HepG2 (cell line): Measurements from ENCODE around the gene RRP12. TPM values are rescaled to one million over a fixed set of nuclear protein-coding genes. Genes with fewer than 3 reads are reported as not detected.

Source experiments
- ARNTL ChIP-seq: sonication (generic); formaldehyde crosslinking; IDR thresholded peaks from 2 replicates; pipeline ENCODE4 v1.4.0; 2020; ENCODE audit warnings: mild to moderate bottlenecking, missing genetic modification reagents
- FOSL2 ChIP-seq: sonication (generic); formaldehyde crosslinking; IDR thresholded peaks from 2 replicates; pipeline ENCODE4 v1.4.0; 2020; ENCODE audit warnings: missing genetic modification reagents
- FOXC1 ChIP-seq: sonication (generic); formaldehyde crosslinking; IDR thresholded peaks from 2 replicates; pipeline ENCODE4 v1.8.0; 2022; ENCODE audit warnings: mild to moderate bottlenecking, missing genetic modification reagents, borderline replicate concordance
- HOXA7 ChIP-seq: sonication (generic); formaldehyde crosslinking; IDR thresholded peaks from 2 replicates; pipeline ENCODE4 v1.8.1; 2022; ENCODE audit warnings: mild to moderate bottlenecking, missing genetic modification reagents, moderate library complexity
- JUND ChIP-seq: sonication (generic); formaldehyde crosslinking; IDR thresholded peaks from 2 replicates; pipeline ENCODE4 v1.8.0; 2022; ENCODE audit warnings: mild to moderate bottlenecking, missing genetic modification reagents
- KDM3A ChIP-seq: IDR thresholded peaks from 2 replicates; pipeline ENCODE4 v1.6.1; 2018; ENCODE audit warnings: low read depth, missing compliant biosample characterization
- MED1 ChIP-seq: sonication (generic); formaldehyde crosslinking; IDR thresholded peaks from 2 replicates; pipeline ENCODE4 v1.4.0; 2020; ENCODE audit warnings: missing genetic modification reagents
- NCOA2 ChIP-seq: sonication (generic); formaldehyde crosslinking; IDR thresholded peaks from 2 replicates; pipeline ENCODE4 v1.8.0; 2022; ENCODE audit warnings: inconsistent platforms
- SAFB2 ChIP-seq: sonication (generic); formaldehyde crosslinking; IDR thresholded peaks from 2 replicates; pipeline ENCODE4 v1.5.1; 2020; ENCODE audit warnings: missing genetic modification reagents, low read depth, mild to moderate bottlenecking, borderline replicate concordance
- SCMH1 ChIP-seq: sonication (generic); formaldehyde crosslinking; IDR thresholded peaks from 2 replicates; pipeline ENCODE4 v1.9.0; 2021; ENCODE audit warnings: missing genetic modification reagents, mild to moderate bottlenecking, borderline replicate concordance
- THAP11 ChIP-seq: IDR thresholded peaks from 2 replicates; pipeline ENCODE4 v1.6.1; 2016; ENCODE audit warnings: missing biosample characterization, missing genetic modification reagents
- ZFP36L1 ChIP-seq: sonication (generic); formaldehyde crosslinking; IDR thresholded peaks from 2 replicates; pipeline ENCODE4 v1.8.0; 2022; ENCODE audit warnings: mild to moderate bottlenecking, missing genetic modification reagents, moderate library complexity
- ZNF138 ChIP-seq: sonication (generic); formaldehyde crosslinking; IDR thresholded peaks from 2 replicates; pipeline ENCODE4 v1.5.0; 2020; ENCODE audit warnings: mild to moderate bottlenecking, low read depth, missing genetic modification reagents
- ZNF143 ChIP-seq: sonication (generic); formaldehyde crosslinking; IDR thresholded peaks from 2 replicates; pipeline ENCODE4 v1.4.0; 2020; ENCODE audit warnings: missing genetic modification reagents
- ZNF225 ChIP-seq: sonication (generic); formaldehyde crosslinking; IDR thresholded peaks from 2 replicates; pipeline ENCODE4 v1.4.0; 2020; ENCODE audit warnings: mild to moderate bottlenecking, missing genetic modification reagents
- ZNF235 ChIP-seq: sonication (generic); formaldehyde crosslinking; IDR thresholded peaks from 2 replicates; pipeline ENCODE4 v1.8.1; 2023; ENCODE audit warnings: mild to moderate bottlenecking, missing genetic modification reagents, borderline replicate concordance
- ZNF383 ChIP-seq: sonication (generic); formaldehyde crosslinking; IDR thresholded peaks from 2 replicates; pipeline ENCODE4 v1.4.0; 2020; ENCODE audit warnings: missing genetic modification reagents, mild to moderate bottlenecking, borderline replicate concordance
- ZNF446 ChIP-seq: sonication (generic); formaldehyde crosslinking; IDR thresholded peaks from 2 replicates; pipeline ENCODE4 v1.5.0; 2020; ENCODE audit warnings: mild to moderate bottlenecking, missing genetic modification reagents
- ZNF484 ChIP-seq: sonication (generic); formaldehyde crosslinking; IDR thresholded peaks from 2 replicates; pipeline ENCODE4 v1.5.1; 2020; ENCODE audit warnings: mild to moderate bottlenecking, low read depth, missing genetic modification reagents, borderline replicate concordance
- ZNF557 ChIP-seq: sonication (generic); formaldehyde crosslinking; IDR thresholded peaks from 2 replicates; pipeline ENCODE4 v1.4.0; 2020; ENCODE audit warnings: missing genetic modification reagents
- ZNF569 ChIP-seq: sonication (generic); formaldehyde crosslinking; IDR thresholded peaks from 2 replicates; pipeline ENCODE4 v1.5.0; 2020; ENCODE audit warnings: mild to moderate bottlenecking, missing genetic modification reagents, moderate library complexity, borderline replicate concordance
- ZNF775 ChIP-seq: sonication (generic); formaldehyde crosslinking; IDR thresholded peaks from 2 replicates; pipeline ENCODE4 v1.4.0; 2020; ENCODE audit warnings: missing genetic modification reagents, mild to moderate bottlenecking, moderate library complexity, borderline replicate concordance
- ZNF790 ChIP-seq: sonication (generic); formaldehyde crosslinking; IDR thresholded peaks from 2 replicates; pipeline ENCODE4 v1.8.0; 2022; ENCODE audit warnings: missing genetic modification reagents, mild to moderate bottlenecking, borderline replicate concordance
- ZSCAN29 ChIP-seq: sonication (generic); formaldehyde crosslinking; conservative IDR thresholded peaks from 2 replicates; pipeline ENCODE4 v1.4.0; 2020; ENCODE audit warnings: mild to moderate bottlenecking, missing genetic modification reagents
- polyA plus RNA-seq, 8 experiments: library from polyadenylated mRNA; depleted of rRNA in 3 of 8; stranded (reverse) in 7 of 8; unstranded in 1 of 8; fragments of >200 nt; fragmentation: Illumina TruSeq in 4 of 8; extraction: Trizol in 4 of 8; gene quantifications; 2 replicates each; pipeline versions ENCODE4 v1.2.1 to v1.2.3, GENCODE V29; 2011 to 2016; ENCODE audit warnings: low read depth in 4 of 8, missing spikeins in 1 of 8, mixed read lengths in 1 of 8; ENCODE audit not compliant: insufficient read depth in 1 of 8
- total RNA-seq, 5 experiments: library from RNA; depleted of rRNA; stranded (reverse); fragments of >200 nt; fragmentation: Illumina TruSeq; extraction: Trizol; gene quantifications; 2 replicates each; pipeline ENCODE4 v1.2.3, GENCODE V29; 2016; ENCODE audit warnings: low read depth in 1 of 5
- TF ChIP-seq, protein P1 (sequence below): sonication (generic); formaldehyde crosslinking; IDR thresholded peaks from 2 replicates; pipeline ENCODE4 v1.5.0; 2020; ENCODE audit warnings: mild to moderate bottlenecking, missing genetic modification reagents
- TF ChIP-seq, protein P2 (sequence below): sonication (generic); formaldehyde crosslinking; IDR thresholded peaks from 2 replicates; pipeline ENCODE4 v1.4.0; 2020; ENCODE audit warnings: missing genetic modification reagents
- TF ChIP-seq, protein P3 (sequence below): IDR thresholded peaks from 2 replicates; pipeline ENCODE4 v1.6.1; 2016; ENCODE audit warnings: low read depth, control low read depth

RRP12 gene
- total and polyA plus RNA-seq, 2 of the 13 experiments (the other 11 are each of a cell fraction or from before 2014, with no cell fraction given), result 13.2 to 39.4 TPM

DNA sequence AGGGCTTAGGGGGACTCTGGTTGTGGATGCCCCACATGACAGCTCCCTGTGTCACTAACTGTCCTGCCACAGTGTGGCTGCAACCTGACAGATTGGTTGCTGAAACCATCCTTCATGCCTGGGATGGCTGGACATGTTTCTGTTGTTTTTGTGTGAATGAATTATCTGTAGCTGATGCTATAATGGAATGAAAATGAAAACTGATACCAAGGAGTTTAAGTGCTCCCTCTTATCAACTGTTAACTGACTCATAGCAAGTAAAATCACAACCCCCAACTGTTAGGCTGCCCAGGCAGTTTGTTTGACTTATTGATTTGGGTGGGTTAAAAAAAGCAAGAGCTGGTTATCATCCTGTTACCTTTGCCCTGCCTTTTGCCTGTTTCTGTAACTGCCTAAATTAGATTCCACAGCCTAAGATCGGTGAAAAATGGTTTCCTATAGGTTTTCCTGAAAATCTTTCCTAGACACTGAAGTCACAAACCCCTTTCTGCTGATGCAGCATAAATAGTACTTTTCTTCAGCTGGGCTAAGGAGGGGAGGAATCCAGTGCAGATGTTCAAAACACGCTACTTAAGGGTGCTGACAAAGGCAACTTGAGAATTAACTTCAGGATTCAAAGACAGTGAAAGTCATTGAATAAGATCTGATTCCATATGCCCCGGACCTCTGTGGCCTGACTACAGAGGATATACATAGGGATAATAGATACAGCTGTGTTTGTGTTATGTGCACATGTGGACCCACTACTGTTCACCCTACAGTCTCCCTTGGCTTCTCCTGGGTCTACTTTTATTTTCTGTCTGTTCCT, 72.3 kb downstream of the RRP12 start (continued):
- TF ChIP-seq, protein P1, sequence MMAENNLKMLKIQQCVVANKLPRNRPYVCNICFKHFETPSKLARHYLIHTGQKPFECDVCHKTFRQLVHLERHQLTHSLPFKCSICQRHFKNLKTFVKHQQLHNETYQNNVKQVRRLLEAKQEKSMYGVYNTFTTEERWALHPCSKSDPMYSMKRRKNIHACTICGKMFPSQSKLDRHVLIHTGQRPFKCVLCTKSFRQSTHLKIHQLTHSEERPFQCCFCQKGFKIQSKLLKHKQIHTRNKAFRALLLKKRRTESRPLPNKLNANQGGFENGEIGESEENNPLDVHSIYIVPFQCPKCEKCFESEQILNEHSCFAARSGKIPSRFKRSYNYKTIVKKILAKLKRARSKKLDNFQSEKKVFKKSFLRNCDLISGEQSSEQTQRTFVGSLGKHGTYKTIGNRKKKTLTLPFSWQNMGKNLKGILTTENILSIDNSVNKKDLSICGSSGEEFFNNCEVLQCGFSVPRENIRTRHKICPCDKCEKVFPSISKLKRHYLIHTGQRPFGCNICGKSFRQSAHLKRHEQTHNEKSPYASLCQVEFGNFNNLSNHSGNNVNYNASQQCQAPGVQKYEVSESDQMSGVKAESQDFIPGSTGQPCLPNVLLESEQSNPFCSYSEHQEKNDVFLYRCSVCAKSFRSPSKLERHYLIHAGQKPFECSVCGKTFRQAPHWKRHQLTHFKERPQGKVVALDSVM (CRISPR knock-in tag), result no peak
- no peak for TF ChIP-seq ARNTL
- peak; percentile 61 for TF ChIP-seq THAP11
- TF ChIP-seq ZNF383 (CRISPR knock-in tag), result no peak
- TF ChIP-seq ZNF790 (CRISPR knock-in tag), result no peak
- peak; percentile 93 for TF ChIP-seq FOSL2 (CRISPR knock-in tag)
- TF ChIP-seq NCOA2 (CRISPR knock-in tag), result peak; percentile 84
- no peak; the same call in 1 of the 2 replicates for TF ChIP-seq SAFB2 (CRISPR knock-in tag)
- TF ChIP-seq, protein P2, sequence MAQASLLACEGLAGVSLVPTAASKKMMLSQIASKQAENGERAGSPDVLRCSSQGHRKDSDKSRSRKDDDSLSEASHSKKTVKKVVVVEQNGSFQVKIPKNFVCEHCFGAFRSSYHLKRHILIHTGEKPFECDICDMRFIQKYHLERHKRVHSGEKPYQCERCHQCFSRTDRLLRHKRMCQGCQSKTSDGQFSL (CRISPR knock-in tag), result 0 out of 2 replicates have a peak, but pooled peaks have one; percentile 60
- peak; percentile 63; the same call in 1 of the 2 replicates for TF ChIP-seq JUND (CRISPR knock-in tag)
- TF ChIP-seq ZFP36L1 (CRISPR knock-in tag), result no peak
- no peak for TF ChIP-seq ZNF225 (CRISPR knock-in tag)
- TF ChIP-seq ZNF446 (CRISPR knock-in tag), result no peak
- TF ChIP-seq, protein P3, sequence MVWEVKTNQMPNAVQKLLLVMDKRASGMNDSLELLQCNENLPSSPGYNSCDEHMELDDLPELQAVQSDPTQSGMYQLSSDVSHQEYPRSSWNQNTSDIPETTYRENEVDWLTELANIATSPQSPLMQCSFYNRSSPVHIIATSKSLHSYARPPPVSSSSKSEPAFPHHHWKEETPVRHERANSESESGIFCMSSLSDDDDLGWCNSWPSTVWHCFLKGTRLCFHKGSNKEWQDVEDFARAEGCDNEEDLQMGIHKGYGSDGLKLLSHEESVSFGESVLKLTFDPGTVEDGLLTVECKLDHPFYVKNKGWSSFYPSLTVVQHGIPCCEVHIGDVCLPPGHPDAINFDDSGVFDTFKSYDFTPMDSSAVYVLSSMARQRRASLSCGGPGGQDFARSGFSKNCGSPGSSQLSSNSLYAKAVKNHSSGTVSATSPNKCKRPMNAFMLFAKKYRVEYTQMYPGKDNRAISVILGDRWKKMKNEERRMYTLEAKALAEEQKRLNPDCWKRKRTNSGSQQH (CRISPR knock-in tag), result 0 out of 2 replicates have a peak, but pooled peaks have one; percentile 41
- no peak for TF ChIP-seq ZNF569 (CRISPR knock-in tag)
- TF ChIP-seq MED1 (CRISPR knock-in tag), result peak; percentile 89
- no peak for TF ChIP-seq ZNF143
- TF ChIP-seq SCMH1 (CRISPR knock-in tag), result no peak
- no peak; the same call in 1 of the 2 replicates for TF ChIP-seq ZSCAN29 (CRISPR knock-in tag)
- TF ChIP-seq ZNF775 (CRISPR knock-in tag), result no peak
- no peak for TF ChIP-seq ZNF557 (CRISPR knock-in tag)
- no peak for TF ChIP-seq HOXA7 (CRISPR knock-in tag)
- no peak for TF ChIP-seq ZNF484
- no peak for TF ChIP-seq ZNF235
- TF ChIP-seq ZNF138 (CRISPR knock-in tag), result no peak
- no peak for TF ChIP-seq KDM3A
- TF ChIP-seq FOXC1 (CRISPR knock-in tag), result no peak
